SIG-M5 treated with dmso at 0.1 percent for 504 hours (cell line): ENCODE results near the gene PRR12.

Experiments used
- DNase-seq: peaks from one replicate; lab custom pipeline; 2025; ENCODE audit not compliant: unreplicated experiment; lab: John Stamatoyannopoulos, UW

PRR12 gene

GRCh38 chr19:49662011-49662410 is 71.0 kb downstream of the PRR12 start:
- no peak for DNase-seq

DNA sequence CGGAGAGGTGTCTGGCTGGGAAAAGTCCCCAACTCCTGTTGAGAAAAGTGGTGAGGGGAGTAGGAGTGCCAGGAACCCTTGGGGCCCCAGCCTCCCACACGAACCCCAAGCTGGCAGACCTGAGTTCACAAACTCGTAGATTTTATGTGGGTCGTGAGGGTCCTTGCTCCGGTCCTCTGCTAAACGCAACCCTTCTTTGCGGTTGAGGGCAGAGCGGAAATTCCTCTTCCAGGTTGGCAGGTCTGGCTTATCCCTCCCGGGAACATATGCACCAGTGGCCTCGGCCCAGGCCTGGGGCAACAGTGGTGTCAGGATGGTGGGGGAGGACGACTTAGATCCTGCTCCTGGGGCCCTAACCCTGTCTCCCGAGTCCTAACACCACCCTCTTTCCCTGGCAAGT is 72.2 kb downstream of the PRR12 start:
- DNase-seq, result no peak

DNA sequence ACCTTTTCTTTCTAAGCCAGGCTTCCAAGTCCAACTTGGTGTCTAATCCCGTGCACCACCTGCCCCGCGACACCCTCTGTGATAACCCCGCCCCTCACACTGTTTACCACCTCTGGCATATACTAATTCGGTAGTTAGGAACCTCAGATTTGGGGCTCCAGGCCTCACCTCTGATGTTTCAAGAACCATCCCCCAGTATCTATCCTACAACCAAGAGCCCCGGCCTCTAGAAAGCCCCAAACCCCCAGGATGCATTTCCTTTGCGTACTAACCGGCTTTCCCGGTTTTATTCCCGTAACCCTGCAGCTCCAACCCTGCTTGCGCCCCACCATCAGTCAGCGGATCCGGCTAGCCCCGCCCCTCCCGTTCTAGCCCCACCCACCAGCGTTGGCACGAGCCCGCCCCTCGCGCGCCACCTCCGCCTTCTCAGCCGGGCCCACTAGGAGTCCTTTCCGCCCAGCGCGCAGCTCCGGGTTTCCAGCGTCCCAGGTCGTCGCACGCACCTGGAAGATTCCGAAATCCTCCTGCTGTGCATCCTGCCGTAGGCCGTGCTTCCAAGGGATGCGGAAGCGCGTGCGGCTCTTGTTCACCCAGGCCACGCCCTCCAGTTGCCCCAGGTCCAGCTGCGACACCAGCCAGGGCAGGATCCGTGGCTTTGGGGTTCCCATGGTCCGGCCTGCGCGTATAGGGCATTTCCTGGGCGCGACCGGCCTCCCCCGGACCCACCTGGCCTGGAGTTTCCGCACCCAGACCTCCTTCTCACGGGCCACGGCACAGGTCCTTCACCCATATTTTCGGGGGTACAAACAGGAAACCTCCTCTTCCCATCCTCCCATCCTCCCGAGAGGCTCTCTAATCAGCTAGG is 73.4 kb downstream of the PRR12 start:
- peak; percentile 74 for DNase-seq

- DNase-seq, result no peak
Measured at GRCh38 chr19:49665036-49665350, 74.0 kb downstream of the PRR12 start.

GRCh38 chr19:49665351-49666119 is 74.6 kb downstream of the PRR12 start, which contains the start of the genes BCL2L12 and IRF3:
Gene BCL2L12 (plus strand): TSS chr19:49665933. CDS start chr19:49666693, 760 bp downstream.
Gene IRF3 (minus strand): TSS chr19:49665857. CDS start chr19:49664838, 1,019 bp downstream.
- peak; percentile 94 for DNase-seq

DNA sequence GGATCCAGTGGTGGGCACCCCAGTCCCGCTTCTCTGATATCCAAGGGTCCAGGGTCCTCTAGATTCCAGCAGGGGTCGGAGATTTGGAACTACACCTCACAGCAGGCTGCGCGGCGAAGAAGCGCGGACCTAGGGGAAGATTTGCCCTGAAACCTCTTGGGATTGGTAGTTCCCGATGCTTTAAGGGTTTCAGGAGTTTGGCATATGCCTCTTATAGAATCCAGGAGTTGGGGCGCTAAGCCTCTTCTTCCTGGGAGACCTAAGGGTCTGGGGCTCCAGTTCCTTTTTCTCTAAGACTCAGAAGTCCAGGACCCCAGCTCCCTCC is 75.1 kb downstream of the PRR12 start:
- no peak for DNase-seq

GRCh38 chr19:49667473-49667872 is 76.5 kb downstream of the PRR12 start:
- DNase-seq, result no peak

DNA sequence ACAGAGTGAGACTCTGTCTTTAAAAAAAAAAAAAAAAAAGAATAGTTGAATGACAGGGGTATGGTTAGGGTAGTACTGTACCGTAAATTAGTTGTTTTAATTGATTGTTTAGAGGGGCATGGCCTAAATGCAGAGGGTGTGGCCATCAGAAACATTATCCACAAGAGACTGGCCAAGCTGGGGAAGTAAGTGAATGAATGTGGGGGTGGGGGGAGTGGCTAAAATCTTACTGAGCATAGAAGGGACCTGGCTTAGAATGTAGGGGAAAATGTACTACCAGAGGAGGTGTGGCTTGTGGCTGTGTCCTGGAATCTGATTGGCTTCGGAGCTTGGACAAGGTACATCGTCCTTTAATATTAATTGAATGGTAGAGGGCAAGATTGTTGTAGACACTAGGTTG is 78.5 kb downstream of the PRR12 start:
- DNase-seq, result no peak

DNA sequence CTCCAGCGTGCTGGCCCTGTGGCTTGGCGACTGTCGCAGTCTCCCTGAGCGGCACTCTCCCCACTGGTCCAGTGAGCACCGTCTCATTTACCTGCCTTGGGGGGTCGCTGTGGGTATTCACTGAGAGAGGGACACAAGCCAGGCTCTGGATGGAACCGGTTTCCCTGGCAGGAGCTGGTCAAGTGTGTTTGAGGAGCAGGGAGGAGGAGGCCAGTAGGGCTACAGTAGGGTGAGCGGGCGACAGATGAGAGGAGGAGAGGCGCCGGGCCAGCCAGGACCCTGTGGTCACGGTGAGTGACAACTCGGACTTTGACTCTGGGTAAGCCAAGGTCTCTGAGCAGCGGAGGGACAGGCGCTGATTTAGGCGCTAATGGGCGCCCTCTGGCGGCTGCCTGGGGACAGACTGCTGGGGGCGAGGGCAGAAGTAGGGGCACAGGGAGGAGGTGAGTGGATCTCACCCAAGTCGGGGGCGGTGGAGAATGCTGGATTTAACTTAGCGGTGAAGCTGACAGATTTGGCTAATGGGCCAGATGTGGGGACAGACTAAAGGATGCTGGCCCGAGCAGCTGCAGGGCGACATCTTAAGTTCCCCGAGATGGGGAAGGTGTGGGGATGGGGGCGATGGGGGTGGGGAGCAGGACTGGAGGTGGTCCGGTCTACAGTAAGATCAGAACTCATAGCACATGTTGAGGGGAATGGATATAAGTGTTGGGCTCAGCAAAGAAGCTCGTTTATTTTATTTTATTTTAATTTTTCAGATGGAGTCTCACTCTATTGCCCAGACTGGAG is 81.3 kb downstream of the PRR12 start:
- peak; percentile 55 for DNase-seq
